GM23338 (cell line): ENCODE data around the gene LARGE1. TPM values are rescaled to one million over a fixed set of nuclear protein-coding genes. Genes with fewer than 3 reads are reported as not detected.

Source experiments
- ATAC-seq: fragments of 200-7000 bp; cut with Tn5 transposase; 3 replicates; pipeline ENCODE4 v1.9.1; 2020
- DNase-seq: peaks from one replicate; pipeline ENCODE4 v3.0.0-alpha.2; 2015; ENCODE audit warnings: low spot score
- H2AFZ ChIP-seq: fragments of 200-600 bp; sonication (generic); 2 replicates; pipeline ENCODE4 v1.8.0; 2016; ENCODE audit warnings: antibody characterized with exemption, mild to moderate bottlenecking, moderate library complexity
- H3F3A ChIP-seq: fragments of 200-600 bp; sonication (generic); replicated peaks from 2 replicates; pipeline ENCODE4 v1.8.0; 2017; ENCODE audit warnings: antibody characterized with exemption, mixed run types, low read depth
- H3K27ac ChIP-seq: fragments of 200-600 bp; sonication (generic); 2 replicates; pipeline ENCODE4 v1.6.1; 2016; ENCODE audit warnings: low read depth
- H3K27me3 ChIP-seq: fragments of 200-600 bp; sonication (generic); 2 replicates; pipeline ENCODE4 v1.8.0; 2016; ENCODE audit warnings: mild to moderate bottlenecking, mixed run types, moderate library complexity; ENCODE audit not compliant: insufficient read depth
- H3K36me3 ChIP-seq: fragments of 200-600 bp; sonication (generic); 2 replicates; pipeline ENCODE4 v1.8.0; 2016; ENCODE audit warnings: mild to moderate bottlenecking; ENCODE audit not compliant: insufficient read depth
- H3K4me1 ChIP-seq: fragments of 200-600 bp; sonication (generic); 2 replicates; pipeline ENCODE4 v1.8.0; 2016; ENCODE audit warnings: mild to moderate bottlenecking, moderate library complexity; ENCODE audit not compliant: insufficient read depth
- H3K4me2 ChIP-seq: fragments of 200-600 bp; sonication (generic); 2 replicates; pipeline ENCODE4 v1.7.1; 2017; ENCODE audit warnings: mixed run types
- H3K4me3 ChIP-seq: fragments of 200-600 bp; sonication (generic); 2 replicates; pipeline ENCODE4 v1.6.1; 2016; ENCODE audit warnings: mixed run types
- H3K79me2 ChIP-seq: fragments of 200-600 bp; sonication (generic); replicated peaks from 2 replicates; pipeline ENCODE4 v1.8.0; 2017; ENCODE audit warnings: mild to moderate bottlenecking; ENCODE audit not compliant: insufficient read depth
- H3K9me2 ChIP-seq: fragments of 200-600 bp; sonication (generic); 2 replicates; pipeline ENCODE4 v1.8.0; 2017; ENCODE audit not compliant: insufficient read depth
- H4K20me1 ChIP-seq: fragments of 200-600 bp; sonication (generic); replicated peaks from 2 replicates; pipeline ENCODE4 v1.8.0; 2017; ENCODE audit warnings: mild to moderate bottlenecking; ENCODE audit not compliant: insufficient read depth
- H3K27ac Mint-ChIP-seq: 2 replicates; pipeline ENCODE4 v1.8.0; 2020; ENCODE audit warnings: inconsistent platforms, mild to moderate bottlenecking, moderate library complexity, mixed read lengths
- H3K27me3 Mint-ChIP-seq: 3 replicates; pipeline ENCODE4 v1.8.0; 2022; ENCODE audit warnings: low read depth, mild to moderate bottlenecking, moderate library complexity, mixed read lengths, inconsistent platforms; ENCODE audit not compliant: insufficient read depth, poor library complexity
- H3K36me3 Mint-ChIP-seq: 3 replicates; pipeline ENCODE4 v1.8.0; 2021; ENCODE audit warnings: low read depth, mild to moderate bottlenecking, inconsistent platforms, moderate library complexity, mixed read lengths
- H3K4me1 Mint-ChIP-seq: 3 replicates; pipeline ENCODE4 v1.8.0; 2020; ENCODE audit warnings: mild to moderate bottlenecking, inconsistent platforms, mixed read lengths
- H3K4me3 Mint-ChIP-seq: 3 replicates; pipeline ENCODE4 v1.8.0; 2021; ENCODE audit warnings: moderate library complexity, mild to moderate bottlenecking, inconsistent platforms, mixed read lengths
- H3K9me3 Mint-ChIP-seq: 3 replicates; pipeline ENCODE4 v1.8.0; 2020; ENCODE audit warnings: moderate library complexity, mild to moderate bottlenecking, inconsistent platforms, mixed read lengths
- CREB1 ChIP-seq: fragments of 250-450 bp; sonication (Bioruptor Pico); IDR thresholded peaks from 2 replicates; pipeline ENCODE4 v1.5.0; 2020; ENCODE audit warnings: low read depth, mild to moderate bottlenecking, moderate library complexity
- CTCF ChIP-seq, 2 experiments: fragments of 200-600 bp in 1 of 2; sonication (generic) in 1 of 2; conservative IDR thresholded peaks; 2 replicates each; pipeline versions ENCODE4 v1.5.1 to v1.6.1; 2016 to 2017; ENCODE audit warnings: antibody characterized with exemption in 2 of 2, low read depth in 2 of 2, mild to moderate bottlenecking in 2 of 2, moderate library complexity in 1 of 2
- EZH2 ChIP-seq: fragments of 200-600 bp; sonication (generic); IDR thresholded peaks from one replicate; pipeline ENCODE4 v1.8.0; 2017; ENCODE audit warnings: antibody characterized with exemption, mild to moderate bottlenecking, low read depth; ENCODE audit not compliant: unreplicated experiment
- JUNB ChIP-seq: IDR thresholded peaks from one replicate; pipeline ENCODE4 v1.6.1; 2016; ENCODE audit warnings: antibody characterized with exemption; ENCODE audit not compliant: unreplicated experiment
- POLR2AphosphoS5 ChIP-seq: IDR thresholded peaks from 2 replicates; pipeline ENCODE4 v1.6.1; 2016; ENCODE audit warnings: antibody characterized with exemption, low read depth
- REST ChIP-seq: IDR thresholded peaks from one replicate; pipeline ENCODE4 v1.6.1; 2018; ENCODE audit warnings: antibody characterized with exemption; ENCODE audit not compliant: unreplicated experiment
- STAT1 ChIP-seq: IDR thresholded peaks from one replicate; pipeline ENCODE4 v1.6.1; 2016; ENCODE audit warnings: antibody characterized with exemption; ENCODE audit not compliant: unreplicated experiment
- ZNF114 ChIP-seq: fragments of 250-450 bp; sonication (Bioruptor Pico); IDR thresholded peaks from 2 replicates; pipeline ENCODE4 v1.5.0; 2020; ENCODE audit warnings: mild to moderate bottlenecking, moderate library complexity
- ZNF331 ChIP-seq: fragments of 250-450 bp; sonication (Bioruptor Pico); IDR thresholded peaks from 2 replicates; pipeline ENCODE4 v1.5.0; 2020; ENCODE audit warnings: low read depth, mild to moderate bottlenecking, moderate library complexity
- ZNF462 ChIP-seq: fragments of 250-450 bp; sonication (Bioruptor Pico); IDR thresholded peaks from 2 replicates; pipeline ENCODE4 v1.5.0; 2020; ENCODE audit warnings: mild to moderate bottlenecking, moderate library complexity
- polyA plus RNA-seq: library from polyadenylated mRNA; unstranded; fragments of >200 nt; fragmentation: Nextera tagmentation; extraction: Ambion mirVana; gene quantifications from 2 replicates; pipeline ENCODE4 v1.2.1, GENCODE V29; 2016
- total RNA-seq: library from RNA; depleted of rRNA; stranded (reverse); fragments of >200 nt; shearing (Covaris generic); gene quantifications from 2 replicates; pipeline ENCODE4 v1.2.3, GENCODE V29; 2014
- TF ChIP-seq, protein P1 (sequence below): IDR thresholded peaks from 2 replicates; pipeline ENCODE4 v1.6.1; 2016; ENCODE audit warnings: antibody characterized with exemption

LARGE1 gene
- total and polyA plus RNA-seq, 2 experiments from 2014 or later, result 12.8 to 75.6 TPM

GRCh38 chr22:33883561-33883960, 36.7 kb downstream of the LARGE1 start:
- Histone ChIP-seq H3K27me3 (no peaks in the 10 kb centered on the region), H3K79me2 (peaks cover 100% of the 10 kb centered on the region), H4K20me1 (peaks cover 60% of the 10 kb centered on the region), H3F3A (0 out of 2 replicates have a peak, but pooled peaks cover 2% of the 10 kb centered on the region), H3K9me2 (no peaks in the 10 kb centered on the region), H3K4me2 (peak overlapping the region; percentile 62), H3K4me1 (peaks cover 70% of the 10 kb centered on the region), H3K36me3 (no peaks in the 10 kb centered on the region), H3K4me3 (no peak overlapping the region), H2AFZ (no peak overlapping the region), H3K27ac (peak overlapping the region; percentile 76; the same call in 1 of the 2 replicates)
- Mint-ChIP-seq H3K4me3 (no peak overlapping the region; the same call in 2 of the 3 replicates), H3K9me3 (no peaks in the 10 kb centered on the region), H3K36me3 (no peaks in the 10 kb centered on the region), H3K27me3 (peaks cover 11% of the 10 kb centered on the region), H3K4me1 (peaks cover 81% of the 10 kb centered on the region), H3K27ac (peak overlapping the region; percentile 20)
- TF ChIP-seq ZNF114 (CRISPR knock-in tag) (no peak), ZNF462 (no peak), JUNB (no peak), STAT1 (no peak), POLR2AphosphoS5 (no peak), EZH2 (no peak), CTCF (conservative IDR thresholded peaks at IDR 0.05; ENCODE audit: low read depth in 2 of 2) (no peak), ZNF331 (CRISPR knock-in tag) (no peak), REST (no peak), CREB1 (no peak)
- TF ChIP-seq, protein P1, sequence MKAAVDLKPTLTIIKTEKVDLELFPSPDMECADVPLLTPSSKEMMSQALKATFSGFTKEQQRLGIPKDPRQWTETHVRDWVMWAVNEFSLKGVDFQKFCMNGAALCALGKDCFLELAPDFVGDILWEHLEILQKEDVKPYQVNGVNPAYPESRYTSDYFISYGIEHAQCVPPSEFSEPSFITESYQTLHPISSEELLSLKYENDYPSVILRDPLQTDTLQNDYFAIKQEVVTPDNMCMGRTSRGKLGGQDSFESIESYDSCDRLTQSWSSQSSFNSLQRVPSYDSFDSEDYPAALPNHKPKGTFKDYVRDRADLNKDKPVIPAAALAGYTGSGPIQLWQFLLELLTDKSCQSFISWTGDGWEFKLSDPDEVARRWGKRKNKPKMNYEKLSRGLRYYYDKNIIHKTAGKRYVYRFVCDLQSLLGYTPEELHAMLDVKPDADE, result no peak
- DNase-seq (no peak), ATAC-seq (no peak)
